GM19395 (cell line): ENCODE measurements around the gene CMTM2.
"Not testable (repeated sequence)": the region's sequence is repeated elsewhere in the genome, so short reads cannot be mapped to it uniquely, and the experiment has no call there.

ENCODE experiments used
- ATAC-seq: cut with Tn5 transposase; IDR thresholded peaks from one replicate; pipeline ENCODE4 v1.9.1; 2021; ENCODE audit warnings: mild to moderate bottlenecking, moderate library complexity; ENCODE audit not compliant: unreplicated experiment

The CMTM2 gene

GRCh38 chr16:66605177-66605978, 26.1 kb downstream of the CMTM2 start:
- peak; percentile 11 for ATAC-seq

DNA sequence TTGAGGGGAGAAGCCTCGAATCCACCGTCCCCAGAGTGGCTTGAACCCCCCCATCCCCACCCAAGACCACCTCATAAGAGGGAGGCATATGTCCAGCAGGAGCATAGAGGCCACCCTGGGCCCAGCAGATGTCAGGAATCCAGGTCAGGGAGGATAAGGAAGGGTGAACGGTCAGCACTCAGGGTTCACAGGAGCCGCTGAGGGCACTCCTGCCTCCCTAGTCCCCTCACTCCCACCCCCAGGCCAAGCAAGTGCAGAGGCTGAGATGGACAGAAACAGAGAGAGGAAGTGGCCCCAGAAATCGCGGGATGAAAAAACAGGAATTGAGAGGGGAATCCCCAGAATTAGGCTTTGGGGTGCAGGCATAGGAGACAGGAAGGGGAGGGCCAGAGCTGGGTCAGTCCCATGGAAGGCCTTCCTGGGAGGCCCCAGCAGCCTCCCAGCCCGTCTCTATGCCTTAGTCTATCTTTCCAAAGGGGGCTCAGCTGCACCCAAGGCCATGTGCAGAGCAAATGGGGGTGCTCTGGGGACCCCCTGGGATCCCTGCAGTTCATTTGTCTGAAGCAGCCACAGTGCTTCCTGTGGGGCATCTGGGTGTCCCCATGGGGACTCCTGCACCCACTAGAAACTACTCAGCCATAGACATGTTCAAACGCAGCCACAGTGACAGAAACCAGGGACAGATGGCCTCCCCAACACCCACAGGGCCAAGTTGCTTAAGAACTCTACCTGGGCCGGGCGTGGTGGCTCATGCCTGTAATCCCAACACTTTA, 26.9 kb downstream of the CMTM2 start:
- peak; percentile 49 for ATAC-seq

DNA sequence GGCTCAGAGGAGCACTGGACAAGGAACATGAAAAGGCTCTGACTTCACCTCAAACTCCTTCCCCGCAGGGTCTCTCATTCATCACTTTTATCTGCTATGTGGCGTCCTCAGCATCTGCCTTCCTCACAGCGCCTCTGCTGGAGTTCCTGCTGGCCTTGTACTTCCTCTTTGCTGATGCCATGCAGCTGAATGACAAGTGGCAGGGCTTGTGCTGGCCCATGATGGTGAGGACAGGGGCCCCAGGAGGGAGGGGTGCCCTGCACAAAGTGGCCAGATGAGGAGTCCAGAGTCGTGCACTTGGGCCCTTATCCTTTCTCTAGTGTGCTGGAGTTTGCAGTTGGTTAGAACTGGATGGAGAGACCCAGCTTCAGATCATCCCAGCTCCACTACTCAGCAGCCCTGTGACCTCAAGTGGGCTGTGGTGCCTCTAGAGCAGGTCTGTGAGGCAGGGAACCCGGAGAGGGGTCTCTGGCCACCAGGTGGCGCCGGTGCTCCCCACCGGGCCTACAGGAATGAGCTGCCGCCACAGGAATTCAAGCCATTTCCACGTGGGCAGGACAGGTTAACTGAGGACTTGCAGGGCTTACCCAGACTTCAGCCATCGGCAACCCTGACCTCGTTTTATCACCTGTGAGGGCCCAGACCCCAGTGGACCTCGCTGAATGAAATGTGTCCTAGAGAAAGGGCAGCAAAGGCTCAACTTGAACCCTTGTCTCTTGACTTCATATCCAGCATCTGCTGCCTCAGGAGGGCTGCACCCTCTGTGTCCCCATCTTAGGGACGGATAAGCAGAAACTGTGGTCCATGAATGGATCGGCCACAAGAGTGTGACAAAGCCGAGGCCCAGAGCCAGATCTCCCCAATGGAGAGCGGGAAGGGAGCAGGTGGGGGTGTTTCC, 29.2 kb downstream of the CMTM2 start:
- ATAC-seq = no peak

DNA sequence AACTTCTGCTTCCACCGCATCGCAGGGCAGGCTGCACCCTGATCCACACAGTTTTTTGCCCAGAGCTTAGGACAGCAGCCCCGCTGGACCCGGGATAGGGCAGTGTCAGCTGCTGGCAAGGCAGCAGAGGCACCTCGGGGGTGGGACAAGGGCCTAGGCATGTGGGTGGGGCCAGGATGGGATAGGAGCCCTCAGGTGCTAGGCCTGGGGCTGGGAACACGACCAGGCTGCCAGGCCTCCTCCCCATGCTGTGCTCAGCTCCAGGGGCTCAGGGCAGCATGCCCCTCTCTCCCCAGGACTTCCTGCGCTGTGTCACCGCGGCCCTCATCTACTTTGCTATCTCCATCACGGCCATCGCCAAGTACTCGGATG, 29.9 kb downstream of the CMTM2 start:
- ATAC-seq = no peak

- ATAC-seq = no peak
Measured at GRCh38 chr16:66610111-66610820, 31.0 kb downstream of the CMTM2 start.

DNA sequence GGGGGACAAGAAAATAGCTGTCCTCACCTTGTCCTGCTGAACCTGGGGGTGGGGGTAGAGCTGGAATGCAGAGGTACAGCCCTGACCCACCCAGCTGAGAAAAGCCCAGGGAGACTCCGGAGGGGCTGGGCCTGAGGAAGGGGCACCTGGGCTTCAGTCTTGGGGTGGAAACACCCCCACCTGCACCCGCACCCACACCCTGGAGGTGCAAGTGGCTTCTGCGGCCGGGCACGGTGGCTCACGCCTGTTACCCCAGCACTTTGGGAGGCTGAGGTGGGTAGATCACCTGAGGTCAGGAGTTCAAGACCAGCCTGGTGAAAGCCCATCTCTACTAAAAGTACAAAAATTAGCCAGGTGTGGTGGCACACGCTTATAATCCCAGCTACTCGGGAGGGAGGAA, 32.6 kb downstream of the CMTM2 start:
- ATAC-seq = not testable (repeated sequence)

GRCh38 chr16:66612422-66612821, 33.2 kb downstream of the CMTM2 start:
- no peak for ATAC-seq

GRCh38 chr16:66614161-66614802, 35.0 kb downstream of the CMTM2 start:
- no peak for ATAC-seq

GRCh38 chr16:66616169-66616568, 36.9 kb downstream of the CMTM2 start:
- no peak for ATAC-seq

- ATAC-seq = no peak
Measured at GRCh38 chr16:66616592-66616991, 37.3 kb downstream of the CMTM2 start.

DNA sequence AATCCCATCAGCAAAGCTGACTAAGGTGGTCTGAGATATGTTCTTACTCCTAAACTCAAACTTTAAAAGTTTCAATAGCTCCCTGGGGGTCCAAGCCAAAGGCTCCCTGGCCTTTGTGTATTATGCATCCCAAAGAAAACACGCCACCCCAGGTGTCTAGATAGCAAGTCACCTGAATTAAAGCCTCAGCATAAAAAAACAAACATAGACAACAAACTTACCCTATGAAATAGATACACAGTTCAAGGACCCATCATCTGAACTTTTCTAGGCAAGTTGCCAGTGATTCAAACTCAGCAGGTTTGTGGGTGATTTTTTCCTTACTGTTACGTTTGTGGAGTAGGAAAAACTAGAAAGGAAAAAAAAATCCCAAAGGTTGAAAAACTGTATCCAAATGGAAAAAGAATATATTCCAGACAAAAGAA, 37.8 kb downstream of the CMTM2 start:
- no peak for ATAC-seq

- ATAC-seq = no peak
Measured at GRCh38 chr16:66617728-66618127, 38.5 kb downstream of the CMTM2 start.

DNA sequence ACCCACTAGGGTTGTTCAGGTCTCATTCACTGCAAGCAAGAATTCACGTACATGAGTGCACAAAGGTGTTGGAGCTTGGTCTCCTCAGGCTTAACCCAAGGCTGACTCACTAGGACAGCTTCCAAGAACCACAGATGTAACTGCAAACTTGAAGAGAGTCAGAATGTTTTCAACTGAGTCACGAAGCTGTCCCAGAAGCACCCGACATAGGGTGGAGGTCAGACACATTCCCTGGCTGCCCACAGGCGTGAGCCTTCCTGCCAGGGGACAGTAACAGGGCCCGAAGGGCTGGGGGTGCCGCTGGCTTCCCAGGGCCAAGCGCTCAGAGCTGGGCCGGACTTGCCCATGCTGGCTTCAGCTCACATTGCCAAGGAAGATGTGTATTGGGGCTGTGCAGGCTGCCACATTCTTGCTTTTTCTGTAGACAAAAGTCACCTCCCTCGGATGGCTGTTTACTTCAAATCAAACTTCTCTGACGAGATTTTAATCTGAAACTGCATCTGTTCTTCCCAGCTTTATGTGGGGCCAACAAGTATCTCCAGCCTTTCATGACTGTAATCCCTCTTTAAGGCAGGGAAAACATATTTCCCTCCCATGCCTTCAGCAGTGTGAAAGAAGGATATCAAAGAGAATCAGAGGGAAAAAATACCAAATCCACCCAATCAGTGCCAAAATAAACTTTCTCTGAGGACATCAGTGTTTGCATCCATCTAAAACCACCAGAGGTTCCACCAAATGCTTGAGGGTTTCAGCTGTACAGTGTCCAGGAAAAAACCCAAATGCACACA, 39.5 kb downstream of the CMTM2 start:
- ATAC-seq = no peak

- ATAC-seq = no peak
Measured at GRCh38 chr16:66619534-66620428, 40.5 kb downstream of the CMTM2 start.

DNA sequence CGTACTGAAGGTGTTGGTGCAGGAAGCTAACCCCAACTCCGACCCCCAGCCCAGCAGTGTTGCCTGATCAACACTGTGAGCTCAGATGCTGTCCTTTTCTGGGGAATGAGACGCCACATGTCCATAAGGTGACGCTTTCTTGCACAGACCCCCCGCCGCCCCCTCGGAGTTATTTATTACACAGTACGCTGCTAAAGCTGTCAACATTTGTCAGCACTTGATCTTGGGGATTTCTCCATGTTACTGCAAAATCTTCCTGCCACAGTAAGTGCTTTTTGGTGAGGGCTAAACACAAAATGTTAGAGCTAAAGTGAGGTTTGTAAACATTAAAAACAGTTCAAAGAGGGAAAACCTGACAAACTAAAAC, 41.1 kb downstream of the CMTM2 start:
- ATAC-seq = no peak

DNA sequence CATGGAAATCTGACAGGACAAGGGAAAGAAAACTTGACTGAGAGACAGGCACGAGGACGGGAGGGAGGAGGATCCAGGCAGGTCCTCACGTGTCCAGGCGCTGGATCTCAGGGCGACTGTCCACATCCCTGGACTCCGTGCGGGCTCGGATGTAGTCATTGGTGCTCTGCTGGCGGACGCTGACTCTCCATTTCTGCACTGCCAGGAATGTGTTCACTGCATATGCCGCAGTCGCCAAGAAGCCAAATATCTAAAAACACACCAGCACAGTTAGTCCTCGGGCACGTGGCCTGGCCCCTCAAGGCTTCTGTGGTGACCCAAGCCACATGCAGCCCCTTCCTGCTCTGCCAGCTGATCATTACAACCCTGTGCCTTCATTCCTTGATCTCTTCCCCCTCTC, 42.7 kb downstream of the CMTM2 start:
- no peak for ATAC-seq

DNA sequence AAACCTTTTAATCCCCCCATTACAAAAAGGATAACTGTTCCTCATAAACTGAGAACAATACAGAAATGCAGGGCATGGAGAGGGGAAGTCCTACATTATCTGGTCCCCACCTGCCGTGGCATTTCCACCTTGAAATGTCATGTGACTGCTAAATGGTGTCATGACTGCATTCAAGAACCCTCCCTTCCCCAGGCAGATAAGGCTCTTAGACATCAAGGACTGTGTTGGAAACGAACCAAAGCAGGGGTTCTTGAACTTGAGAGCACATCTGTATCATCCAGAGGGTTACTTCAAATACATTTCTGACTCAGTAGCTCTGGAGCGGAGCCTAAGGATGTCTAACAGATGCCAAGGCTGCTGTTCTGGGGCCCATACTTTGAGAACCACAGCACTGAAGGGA, 43.6 kb downstream of the CMTM2 start:
- ATAC-seq = no peak

- no peak for ATAC-seq
Measured at GRCh38 chr16:66623755-66624154, 44.5 kb downstream of the CMTM2 start.
